ENCODE data around the gene CUL3.

- TF ChIP-seq SIN3A (IDR thresholded peaks at IDR 0.05; ENCODE audit: borderline replicate concordance, insufficient read depth, low read depth, low read length) (no peak), CTCF (IDR thresholded peaks at IDR 0.05) (no peak)
These were observed 21.6 kb downstream of the CUL3 start for GRCh38 chr2:224563537-224563936.
